ENCODE data around the gene AKNA. TPM values are rescaled to one million over a fixed set of nuclear protein-coding genes. Genes with fewer than 3 reads are reported as not detected.

Gene AKNA
- total RNA-seq, 1 donor from 2014 or later, result 0.64 TPM

DNA sequence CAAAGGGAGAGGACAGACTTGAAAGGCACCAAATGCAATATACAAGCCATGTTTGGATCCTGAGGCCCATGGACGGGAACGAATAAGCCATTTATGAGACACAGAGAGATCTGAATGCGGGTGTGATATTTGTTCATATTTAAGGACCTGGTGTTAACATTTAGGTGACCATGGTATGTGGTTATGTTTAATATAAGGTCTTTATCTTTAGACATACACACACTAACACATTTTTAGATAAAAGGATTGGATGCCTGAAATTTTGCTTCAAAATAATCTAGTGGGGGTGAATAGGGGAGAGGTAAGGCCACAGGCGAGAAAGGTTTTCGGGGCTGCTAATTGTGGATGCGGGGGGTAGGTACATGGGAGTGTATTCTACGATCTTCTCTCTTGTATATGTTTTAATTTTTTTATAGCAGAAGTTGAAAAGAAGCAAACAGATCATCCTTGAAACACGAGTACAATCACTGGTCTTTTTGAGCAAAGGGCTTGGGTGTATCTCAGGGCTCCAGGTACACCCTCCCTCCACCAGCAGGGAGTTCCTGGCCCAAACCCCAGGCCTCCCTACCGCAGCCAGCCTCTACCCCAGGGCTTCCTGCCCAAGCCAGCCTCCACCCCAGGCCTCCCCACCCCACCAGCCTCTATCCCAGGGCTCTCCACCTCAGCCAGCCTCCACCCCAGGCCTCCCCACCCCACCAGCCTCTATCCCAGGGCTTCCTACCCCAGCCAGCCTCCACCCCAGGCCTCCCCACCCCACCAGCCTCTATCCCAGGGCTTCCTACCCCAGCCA, 12.2 kb downstream of the AKNA start:
- DNase-seq (ENCODE audit: low read depth in 2 of 2), result no peak

DNA sequence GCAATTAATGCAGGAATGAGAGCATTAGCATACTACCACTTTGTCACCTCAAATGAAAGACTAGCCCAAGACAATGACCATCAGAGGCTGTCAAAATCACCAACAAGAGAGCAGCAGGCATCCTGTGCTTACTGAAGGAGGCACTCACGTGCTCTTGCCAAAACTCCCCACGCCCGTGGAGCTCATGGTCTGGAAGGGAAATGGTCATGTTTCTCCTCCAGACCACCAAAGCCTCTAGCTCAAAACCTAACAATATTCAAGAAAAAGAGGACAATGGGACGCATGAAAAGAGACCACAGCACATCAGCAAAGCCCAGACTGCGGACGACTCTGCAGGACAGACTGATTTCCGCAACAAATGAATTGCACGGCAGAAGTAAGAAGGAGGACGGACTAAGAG, 12.8 kb downstream of the AKNA start:
- no peak for DNase-seq (ENCODE audit: low read depth in 2 of 2)

DNA sequence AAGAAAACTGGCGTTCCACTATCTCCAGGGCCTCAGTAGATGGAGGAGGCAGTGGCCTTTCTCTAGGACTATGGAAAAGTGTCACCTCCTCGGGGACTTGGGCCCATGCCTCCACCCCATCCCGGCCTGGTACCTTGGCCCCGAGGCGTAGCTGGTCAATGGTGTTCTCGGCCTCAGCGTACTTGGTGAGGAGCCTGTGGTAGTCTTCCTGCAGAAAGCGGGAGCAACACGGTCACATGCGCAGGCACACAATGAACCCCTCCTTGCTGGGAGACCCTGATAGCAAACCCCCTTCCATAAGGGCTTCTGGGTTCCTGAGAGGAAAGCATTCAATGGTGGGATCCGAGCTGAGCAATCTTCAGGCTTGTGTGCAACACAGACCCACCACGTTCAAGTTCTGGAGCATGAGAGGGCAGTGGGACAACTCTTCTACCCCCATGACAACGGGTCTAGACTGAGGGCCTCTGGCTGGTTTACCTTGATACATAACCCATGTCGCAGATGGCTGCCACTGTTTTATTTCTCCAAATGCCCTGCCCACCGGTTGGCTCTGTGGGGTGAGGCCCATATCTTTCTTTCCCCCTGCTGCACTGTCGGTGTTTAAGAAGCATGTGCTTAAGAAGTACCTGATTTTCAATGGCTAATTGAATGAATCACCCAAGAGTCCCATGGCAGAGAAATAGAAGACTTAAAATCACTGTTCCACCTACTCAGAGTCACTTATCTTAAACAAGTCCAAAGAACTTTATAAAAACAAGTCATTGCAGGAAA, 13.6 kb downstream of the AKNA start:
- DNase-seq (ENCODE audit: low read depth in 2 of 2), result no peak

DNA sequence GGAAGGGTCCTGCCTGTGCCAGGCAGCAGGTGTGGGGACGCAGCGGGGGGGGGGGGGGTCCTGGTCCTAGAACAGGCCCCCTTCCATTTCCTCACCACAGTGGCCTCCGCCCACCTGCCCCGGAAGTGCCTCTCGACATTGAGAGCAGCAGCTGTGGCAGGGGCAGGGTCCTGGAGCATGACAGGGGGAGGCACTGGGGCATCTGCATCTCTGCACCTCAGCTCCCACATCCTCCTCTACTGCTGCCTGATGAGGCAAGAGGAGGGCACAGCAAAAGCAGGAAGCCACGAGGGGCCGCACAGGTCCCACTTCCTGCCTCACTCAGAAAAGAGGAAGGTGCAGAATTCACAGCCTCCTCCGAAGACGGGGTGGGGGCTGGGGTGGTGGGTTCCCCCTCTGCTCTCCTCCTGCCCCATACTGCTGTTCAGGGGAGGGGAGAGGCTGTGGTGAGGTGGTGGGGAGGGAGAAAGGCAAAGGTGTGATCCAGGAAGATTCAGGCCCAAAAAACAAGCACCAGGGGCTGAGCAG, 14.8 kb downstream of the AKNA start:
- DNase-seq (ENCODE audit: low read depth in 2 of 2), result peak in 1 of 2 donors; percentile 17

DNA sequence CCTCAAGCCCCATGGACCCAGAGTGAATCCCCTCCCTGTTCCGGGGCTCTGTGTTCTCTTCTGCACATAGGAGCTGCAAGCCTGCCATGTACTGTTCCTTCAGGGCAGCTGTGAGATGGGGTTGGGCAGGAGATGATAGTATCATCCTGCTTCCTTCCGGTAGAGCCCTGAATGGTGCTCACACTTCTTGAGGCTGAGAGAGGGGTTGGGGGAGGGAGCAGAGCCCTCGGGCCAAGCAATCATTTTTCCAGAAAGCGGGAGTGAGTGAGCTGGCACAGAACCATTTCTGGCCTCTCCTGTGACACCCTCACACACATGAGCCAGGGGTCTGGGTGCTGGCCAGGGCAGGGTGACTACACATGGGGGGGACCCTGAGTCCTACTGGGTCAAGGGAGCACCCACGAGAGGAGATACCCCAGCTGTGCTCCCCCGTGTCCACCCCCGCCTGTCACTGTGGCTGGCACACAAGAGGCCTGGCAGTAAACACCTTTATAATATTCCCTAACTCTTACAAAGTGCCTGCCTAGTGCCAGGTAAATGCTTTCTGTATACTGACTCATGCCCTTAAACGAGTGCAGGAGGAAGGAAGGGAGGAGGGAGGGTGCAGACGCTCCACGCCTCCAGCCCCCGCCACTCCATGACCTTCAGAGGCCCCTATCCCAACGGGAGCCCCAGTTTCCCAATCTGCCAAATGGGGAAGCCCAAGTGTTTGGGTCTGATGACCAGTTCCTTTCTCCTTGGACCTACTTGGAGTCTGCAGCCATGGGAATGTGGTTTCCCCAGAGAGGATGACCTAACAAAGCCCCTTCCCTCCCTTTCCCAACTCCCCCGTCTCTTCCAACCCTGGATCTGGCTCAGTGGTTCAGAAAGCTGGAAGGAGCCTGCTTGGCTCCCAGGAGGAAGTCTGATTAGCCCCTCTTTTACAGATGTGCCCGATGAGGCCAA, 15.5 kb downstream of the AKNA start:
- DNase-seq (ENCODE audit: low read depth in 2 of 2), result peak in 1 of 2 donors; percentile 18

DNA sequence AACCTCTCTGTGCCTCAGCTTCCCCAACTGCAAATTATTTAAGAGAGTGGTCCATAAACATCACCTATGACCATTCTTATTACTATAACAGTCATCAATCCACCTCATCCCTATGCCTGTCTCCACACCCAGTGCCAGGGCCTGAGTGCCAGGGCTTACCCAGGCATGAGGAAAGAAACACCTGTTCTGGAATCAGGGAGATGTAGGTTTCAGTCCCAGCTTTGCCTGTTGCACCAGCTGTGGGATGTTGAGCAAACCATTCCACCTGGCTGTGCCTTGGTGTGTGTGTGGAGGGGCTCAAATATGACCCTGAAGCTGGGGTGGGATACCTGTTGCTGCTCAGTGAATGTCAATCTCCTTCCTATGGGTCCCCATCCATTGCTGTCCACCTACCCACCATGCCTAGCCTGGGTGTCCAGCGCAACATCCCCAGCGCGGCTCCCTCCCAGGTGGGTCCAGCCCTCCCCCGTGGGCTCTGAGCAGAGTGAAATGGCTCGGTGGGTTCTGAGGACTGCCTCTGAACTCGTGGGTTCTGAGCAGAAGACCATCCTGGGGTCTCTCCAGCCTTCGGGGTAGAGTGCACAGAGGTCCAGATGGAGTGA, 16.3 kb downstream of the AKNA start:
- DNase-seq (ENCODE audit: low read depth in 2 of 2), result no peak

DNA sequence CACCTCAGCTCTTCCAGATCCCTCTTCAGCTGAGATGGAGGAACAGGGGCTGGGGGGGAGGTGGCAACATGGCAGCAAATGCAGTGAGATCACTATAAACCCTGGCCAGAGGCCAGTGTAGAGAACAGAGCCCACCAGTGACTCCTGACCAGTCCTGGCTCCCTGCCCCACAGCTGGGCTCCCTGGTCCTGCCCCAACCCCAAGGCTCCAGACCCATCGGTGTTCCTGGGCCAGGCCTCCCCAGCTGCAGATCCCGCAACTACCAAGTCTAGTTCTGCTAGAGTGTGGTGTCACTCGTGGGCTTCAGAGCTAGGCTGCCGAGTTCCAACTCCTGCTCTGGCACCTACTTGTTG, 16.8 kb downstream of the AKNA start:
- no peak for DNase-seq (ENCODE audit: low read depth in 2 of 2)

DNA sequence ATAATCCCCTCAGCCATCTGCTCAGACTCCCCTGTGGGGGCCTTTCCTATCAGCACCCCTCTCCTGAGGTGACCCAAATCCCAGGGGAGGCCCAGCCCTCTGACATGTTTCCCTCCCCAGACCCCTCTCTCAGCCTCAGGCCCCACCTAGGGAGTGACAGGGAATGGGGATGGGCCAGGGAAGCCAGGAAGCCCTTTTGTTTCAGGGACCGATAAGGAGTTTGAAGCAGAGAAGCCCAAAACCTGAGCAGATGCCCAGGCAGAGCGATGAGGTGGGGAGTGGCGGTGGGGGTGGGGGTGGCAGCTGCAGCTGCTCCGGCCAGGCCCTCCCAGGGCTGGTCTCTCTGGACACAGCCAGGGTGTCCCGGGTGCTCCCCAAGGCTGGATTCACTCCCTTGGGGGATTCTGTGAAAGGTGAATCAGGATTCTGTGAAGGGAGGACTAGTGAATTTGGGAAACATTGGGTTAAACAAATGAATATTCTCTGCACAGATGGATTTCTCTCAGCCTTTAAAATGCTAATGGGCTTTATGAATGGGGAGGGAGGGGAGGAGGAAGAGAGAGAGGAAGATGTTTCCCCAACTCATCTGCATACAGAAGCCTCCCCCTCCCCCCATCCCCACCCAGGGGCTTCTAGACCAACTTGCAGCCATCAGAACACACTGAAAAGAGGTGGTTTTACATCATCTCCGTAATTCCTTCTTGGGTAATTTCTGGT, 17.4 kb downstream of the AKNA start:
- DNase-seq (ENCODE audit: low read depth in 2 of 2), result no peak

DNA sequence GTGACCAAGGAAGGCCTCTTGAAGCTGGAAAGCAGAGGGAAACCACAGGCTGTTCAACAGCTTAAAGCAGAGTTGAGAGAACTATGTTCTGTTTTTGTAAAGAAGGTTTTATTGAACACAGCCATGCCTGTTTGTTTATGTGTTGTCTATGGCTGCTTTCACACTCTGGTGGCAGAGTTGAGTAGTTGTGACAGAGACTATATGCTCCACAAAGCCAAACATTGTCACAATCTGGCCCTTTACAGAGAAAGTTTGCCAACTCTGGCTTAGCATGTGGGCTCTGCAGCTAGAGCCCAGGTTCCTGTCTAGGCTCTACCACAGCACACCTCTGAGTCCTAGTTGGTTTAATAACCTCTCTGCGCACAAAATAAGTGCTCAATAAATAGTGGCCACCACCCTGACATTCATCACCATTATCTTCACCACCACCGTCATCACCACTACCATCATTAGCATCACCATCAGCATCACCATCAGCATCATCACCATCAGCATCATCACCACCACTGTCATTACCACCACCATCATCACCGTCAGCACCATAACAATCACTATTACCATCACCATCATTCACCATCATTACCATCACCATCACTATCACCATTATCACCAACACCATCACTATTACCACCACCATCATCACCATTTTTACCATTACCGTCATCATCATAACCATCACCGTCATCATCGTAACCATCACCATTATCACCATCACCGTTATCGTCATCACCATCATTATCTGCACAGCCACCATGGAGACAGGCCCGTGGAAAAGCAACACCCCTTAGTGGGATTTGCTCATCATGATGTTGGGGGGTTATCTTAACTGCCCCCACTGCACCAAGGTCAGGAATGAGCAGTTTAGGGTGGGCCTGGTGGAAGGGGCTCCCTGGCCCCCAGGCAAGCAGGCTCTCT, 18.3 kb downstream of the AKNA start:
- DNase-seq (ENCODE audit: low read depth in 2 of 2), result no peak

DNA sequence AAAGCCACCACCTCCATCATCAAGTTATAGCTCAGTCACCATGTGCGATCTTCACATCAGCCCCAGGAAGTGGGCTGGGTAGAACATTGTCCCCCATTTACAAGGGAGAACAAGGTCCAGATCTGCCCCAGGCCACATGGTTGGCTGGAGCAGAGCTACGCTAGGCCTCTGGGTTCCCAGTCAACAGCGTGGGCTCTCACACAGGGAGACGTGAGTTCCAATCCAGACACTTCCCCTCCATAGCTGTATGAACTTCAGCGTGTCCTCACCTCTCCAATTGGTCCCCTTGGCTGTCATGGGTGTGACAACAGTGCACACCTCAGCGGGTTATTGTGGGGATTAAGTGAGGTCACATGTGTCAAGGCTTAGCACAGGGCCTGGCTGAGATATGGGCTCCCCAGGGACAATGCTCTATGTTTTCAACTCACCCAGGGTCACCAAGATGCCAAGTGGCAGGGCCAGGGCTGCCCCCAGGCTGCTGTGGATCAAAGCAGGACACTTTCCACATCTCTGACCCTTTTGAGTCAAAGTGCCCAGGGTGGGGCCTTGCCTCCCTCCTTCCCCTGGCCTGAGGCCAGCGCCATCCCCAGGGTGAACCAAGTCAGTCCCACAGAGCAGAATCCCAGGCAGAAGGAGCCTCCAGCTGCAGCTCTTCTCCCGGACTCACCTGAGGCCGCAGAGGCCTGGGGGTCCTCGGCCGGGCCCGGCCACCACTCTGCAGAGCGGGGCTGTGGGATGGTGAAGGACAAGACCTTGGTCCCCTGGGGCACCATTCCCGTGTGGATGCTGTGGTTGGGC, 19.8 kb downstream of the AKNA start:
- no peak for DNase-seq (ENCODE audit: low read depth in 2 of 2)

DNA sequence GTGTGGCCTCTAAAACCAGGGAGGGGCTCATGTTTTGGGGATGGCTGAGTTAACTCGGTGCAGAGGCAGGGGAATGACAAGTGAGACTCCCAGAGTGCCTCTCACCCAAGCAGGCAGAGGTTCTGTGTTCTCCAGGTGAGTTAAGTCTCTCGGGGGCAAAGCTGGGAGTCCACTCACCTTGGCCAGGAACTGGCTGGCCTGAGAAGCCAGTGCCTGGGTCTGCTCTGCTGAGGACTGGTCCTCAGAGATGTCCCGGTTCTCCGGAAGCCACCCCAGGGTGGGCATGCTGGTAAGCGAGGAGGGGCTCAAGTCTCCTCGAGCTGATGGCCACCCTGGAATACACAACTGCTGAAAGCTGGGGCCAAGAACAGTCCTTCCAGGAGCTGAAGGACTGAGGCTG, 20.4 kb downstream of the AKNA start:
- DNase-seq (ENCODE audit: low read depth in 2 of 2), result no peak

DNA sequence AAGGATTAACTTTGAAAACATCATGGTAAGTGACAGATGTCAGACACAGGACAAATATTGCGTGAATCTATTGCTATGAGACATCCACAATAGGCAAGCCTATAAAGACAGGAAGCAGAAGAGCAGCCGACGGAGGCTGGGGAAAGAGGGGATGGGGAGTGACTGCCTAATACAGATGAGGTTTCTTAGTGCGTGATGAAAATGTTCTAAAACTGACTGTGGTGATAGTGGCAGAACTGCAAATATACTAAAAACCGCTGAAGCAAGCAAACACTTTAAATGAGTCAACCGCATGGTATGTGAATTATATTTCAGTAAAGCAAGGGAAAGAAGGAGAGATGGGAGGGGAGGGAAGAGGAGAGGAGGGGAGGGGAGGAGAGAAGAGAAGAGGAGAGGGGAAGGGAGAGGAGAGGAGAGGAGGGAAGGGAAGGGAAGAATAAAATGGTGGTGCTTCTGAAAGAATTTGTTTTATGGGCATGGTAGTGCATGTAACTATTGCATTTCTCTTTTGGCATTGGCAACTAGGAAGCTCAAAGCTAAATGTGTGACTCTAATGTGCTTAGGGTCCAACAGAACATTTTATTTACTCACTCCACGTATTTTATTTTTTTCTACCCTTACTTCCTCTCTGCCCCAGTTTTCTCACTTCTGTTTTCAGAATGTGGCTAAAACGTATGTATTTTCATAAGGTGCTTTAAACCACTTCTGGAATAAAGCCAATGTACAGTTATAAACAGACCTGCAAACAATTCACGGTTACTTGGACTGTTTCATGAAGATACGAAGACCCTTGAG, 21.3 kb downstream of the AKNA start:
- DNase-seq (ENCODE audit: low read depth in 2 of 2), result no peak

DNA sequence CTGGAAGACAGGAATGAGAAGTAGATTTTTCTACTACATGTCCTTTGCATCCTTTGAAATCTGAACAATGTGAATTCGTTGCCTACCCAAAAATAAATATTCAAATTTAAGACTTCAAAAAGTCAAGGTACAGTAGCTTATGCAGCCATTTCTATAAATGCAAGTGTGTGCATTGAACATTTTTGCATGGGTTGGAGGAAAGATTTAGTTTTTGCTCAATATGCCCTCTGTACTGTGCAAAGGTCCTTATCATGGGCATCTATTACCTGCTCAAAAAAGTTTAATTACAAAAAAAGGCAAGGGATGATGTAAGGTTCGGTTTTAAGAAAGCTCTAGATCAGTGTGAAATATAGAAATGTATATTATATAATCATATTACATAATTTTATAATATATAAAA, 22.6 kb downstream of the AKNA start:
- DNase-seq (ENCODE audit: low read depth in 2 of 2), result no peak

DNA sequence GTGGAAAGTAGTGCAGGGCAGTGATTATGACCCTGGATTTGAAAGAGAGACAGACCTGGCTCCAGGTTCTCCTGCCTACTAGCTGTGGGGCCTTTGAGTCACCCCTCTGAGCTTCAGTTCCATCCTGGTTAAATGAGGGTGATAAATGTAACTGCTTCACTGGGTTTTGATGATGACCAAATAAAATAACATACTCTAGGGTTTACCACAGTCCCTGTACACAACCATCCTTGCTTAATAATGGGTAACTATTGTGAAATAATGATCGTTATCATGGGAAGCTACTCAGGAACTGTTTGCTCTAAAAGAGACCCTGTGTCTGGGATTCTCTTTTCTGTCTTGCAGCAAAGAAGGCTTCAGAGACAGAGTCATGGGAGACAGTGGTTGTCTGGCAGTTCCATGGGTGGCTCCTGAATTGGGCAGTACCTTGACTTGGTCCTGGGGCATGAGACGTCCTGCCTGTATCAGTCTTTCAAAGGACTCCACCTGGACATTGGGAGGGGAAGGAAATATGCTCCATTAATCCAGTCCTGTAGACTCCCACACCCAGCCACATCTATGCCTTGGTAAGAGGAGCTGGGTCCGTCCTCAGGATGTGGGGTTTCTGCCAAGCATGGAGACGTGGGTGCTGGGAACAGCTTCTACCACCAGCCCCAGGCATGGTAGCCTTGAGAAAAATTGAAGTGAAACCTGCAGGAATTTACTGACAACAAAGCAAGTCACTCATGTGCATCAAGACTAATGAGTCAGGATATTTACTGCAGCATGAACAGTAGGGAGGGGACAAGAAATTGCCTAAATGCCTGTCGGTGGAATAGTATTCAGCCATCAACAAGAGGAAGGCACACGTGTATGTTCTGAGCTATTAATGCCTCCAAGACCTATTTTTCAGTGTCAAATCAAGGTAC, 23.4 kb downstream of the AKNA start:
- DNase-seq (ENCODE audit: low read depth in 2 of 2), result no peak

DNA sequence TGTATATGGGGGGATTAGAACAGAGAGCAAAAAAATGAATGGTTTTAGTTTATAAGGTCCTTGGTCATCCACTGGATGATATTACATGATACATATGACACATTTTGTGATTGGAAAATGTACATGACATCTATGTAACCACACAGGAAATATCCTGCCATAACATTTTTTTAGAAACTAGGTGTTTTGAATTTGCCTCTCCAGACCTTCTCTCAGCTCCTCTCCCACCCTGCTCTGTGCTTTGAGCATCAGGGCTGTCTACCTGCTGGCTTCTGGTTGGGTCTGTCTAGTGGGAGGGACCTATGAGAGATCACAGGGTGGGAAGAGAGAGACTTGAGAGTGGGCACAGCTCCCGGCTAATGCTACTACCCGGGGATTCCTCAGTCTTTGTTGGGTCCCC, 24.4 kb downstream of the AKNA start:
- no peak for DNase-seq (ENCODE audit: low read depth in 2 of 2)

DNA sequence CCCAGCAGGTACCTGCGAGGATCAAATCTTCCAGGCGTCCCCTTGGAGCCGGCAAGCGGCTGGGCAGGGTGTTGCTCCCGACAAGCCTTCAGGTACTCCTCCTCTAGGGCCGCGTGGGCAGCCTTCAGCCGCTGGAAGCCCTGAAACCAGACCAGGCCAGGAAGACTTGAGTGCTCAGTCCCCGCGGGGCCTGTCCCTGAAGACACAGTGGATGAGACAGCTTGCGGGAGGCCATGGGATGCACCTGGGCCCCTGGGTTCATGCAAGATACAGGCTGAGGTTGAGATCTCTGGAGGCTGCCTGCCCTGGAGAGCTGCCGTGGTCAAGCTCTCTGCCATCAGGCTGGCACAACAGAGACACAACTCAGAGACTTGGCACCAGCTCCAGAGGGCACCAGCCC, 25.4 kb downstream of the AKNA start:
- no peak for DNase-seq (ENCODE audit: low read depth in 2 of 2)

DNA sequence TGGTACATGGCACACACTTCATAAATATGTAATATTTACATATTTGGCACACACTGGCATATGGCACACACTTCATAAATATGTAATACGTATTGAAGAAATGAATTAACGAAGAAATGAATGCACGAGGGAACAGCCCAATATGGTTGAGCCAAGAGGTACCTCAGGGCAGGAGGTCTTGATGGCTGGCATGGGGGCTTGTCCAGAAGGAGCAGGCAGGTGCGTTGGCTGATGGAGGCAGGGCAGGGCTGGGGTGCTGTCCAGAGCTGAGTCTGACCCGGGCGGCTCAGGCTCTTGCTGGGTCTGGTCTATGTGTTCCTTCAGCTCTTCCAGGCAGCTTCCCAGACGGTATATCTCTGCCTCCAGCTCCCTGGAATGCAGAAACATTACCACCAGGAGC, 26.2 kb downstream of the AKNA start:
- DNase-seq (ENCODE audit: low read depth in 2 of 2), result no peak
